Activated CD8-positive, alpha-beta memory T cell treated with anti-CD3 and anti-CD28 coated beads for 24 hours (primary cell): Measurements from ENCODE around the gene IL20.
A peak's percentile ranks its signal among the peaks of the same experiment; 100 is the strongest.

Source experiments
- DNase-seq: peaks from one replicate; pipeline ENCODE4 v3.0.0-alpha.2; 2020

IL20 gene

DNA sequence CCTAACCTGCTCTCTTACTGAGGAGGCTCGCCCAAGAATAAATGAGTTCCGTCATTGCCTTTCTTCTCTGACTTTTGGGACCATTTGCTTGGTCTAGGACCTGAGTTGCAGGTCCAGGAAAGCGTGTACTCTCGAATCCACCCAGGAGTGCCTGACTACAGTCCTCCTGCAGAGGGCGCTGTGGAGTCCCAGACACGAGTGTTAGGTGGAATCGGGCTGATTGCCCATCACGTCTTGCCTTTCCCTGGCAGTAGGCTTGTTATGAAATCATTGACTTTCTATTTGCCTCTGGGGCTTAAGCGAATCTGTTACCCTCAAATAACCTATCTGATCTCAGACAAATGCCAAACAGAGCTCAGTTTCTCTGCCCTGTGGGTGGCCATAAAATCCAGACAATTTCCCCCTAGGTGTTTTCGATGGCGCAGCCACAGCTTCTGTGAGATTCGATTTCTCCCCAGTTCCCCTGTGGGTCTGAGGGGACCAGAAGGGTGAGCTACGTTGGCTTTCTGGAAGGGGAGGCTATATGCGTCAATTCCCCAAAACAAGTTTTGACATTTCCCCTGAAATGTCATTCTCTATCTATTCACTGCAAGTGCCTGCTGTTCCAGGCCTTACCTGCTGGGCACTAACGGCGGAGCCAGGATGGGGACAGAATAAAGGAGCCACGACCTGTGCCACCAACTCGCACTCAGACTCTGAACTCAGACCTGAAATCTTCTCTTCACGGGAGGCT is at the start of gene IL20:
TSS of gene IL20 (plus strand) at position 685 of the 733 bp plus-strand sequence. CDS start 230 bp downstream, outside the sequence.
- DNase-seq, result peak; percentile 95

GRCh38 chr1:206816390-206817287 is 48.8 kb upstream of the IL20 start:
- DNase-seq, result no peak

GRCh38 chr1:206821493-206821892 is 43.9 kb upstream of the IL20 start:
- DNase-seq, result no peak

GRCh38 chr1:206823727-206824126 is 41.7 kb upstream of the IL20 start:
- no peak for DNase-seq

GRCh38 chr1:206824331-206824730 is 41.1 kb upstream of the IL20 start:
- no peak for DNase-seq

GRCh38 chr1:206826394-206826793 is 39.0 kb upstream of the IL20 start:
- no peak for DNase-seq

DNA sequence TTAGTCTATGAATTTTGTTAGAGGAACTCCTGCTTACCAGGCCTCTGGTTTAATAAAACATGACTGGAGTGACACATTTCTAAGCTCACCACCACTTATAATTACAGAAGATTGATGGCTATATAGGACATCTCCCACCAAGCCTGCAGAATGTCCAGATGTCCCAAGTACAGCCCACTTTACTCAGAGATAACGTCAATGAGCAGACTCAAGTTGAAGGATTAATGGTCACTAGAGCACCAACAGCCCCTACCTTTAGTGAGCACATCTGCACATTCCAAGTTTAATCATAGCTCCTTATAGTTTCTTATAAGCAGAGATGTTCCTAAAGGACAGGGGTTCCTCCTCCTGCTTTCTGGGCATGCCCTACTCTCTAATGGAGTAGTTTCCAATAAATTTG is 37.4 kb upstream of the IL20 start:
- DNase-seq, result no peak

- no peak for DNase-seq
These were observed 36.7 kb upstream of the IL20 start for GRCh38 chr1:206828765-206829164.

DNA sequence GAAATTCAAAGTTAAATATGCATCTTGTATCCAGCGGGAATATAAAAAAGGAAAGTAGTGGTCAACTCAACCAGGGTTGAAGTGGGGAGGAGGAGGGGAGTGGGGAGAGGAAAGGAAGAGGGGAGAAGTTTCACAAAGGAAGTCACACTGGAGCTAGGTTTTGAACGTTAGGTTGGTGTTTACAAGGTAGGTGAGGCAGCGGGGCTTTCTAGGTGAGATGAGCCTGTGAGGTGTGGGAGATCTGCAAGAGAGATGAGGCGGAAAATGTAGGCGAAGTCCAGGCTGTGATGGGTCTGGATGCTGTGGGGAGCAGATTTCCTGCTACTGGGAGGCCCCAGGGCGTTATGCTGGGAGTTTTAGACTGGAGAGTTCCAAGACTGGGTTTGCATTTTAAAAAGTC is 36.1 kb upstream of the IL20 start:
- no peak for DNase-seq

DNA sequence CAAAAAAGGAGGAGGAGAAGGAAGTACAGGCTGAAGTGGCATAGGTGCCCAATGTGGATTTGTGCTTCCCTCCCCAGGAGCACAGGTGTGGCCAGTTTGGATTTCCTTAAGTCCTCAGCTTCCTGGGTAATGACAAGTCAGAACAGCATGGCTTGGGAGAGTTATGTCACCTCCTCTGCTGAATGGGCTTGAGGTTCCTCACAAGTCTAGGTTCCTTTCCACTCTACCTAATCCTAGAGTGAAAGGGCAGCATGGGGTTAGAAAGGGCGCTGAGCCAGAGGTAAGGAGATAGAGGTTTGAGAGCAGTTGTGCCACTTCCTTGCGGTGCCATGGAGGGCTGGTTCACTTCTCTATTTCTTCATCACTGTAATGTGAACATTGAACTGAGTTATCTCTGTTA is 35.5 kb upstream of the IL20 start:
- no peak for DNase-seq

DNA sequence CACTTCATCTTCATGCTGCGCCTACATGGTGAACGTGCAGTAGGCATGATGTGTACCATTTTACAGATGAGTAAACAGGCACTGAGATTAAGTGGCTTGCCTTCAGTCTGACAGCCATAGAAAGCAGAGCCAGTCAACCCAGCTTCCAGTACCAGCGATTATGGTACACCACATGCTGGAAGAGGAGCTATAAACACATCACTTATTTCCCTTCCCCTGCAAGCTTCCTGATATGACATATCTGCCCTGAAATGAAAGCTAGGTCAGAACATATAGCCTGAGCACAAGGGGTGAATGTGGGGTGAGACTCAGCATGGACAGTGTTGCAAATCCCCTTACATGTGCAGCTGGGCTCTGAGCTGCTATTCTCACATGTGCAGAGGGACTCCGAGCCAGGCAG is 33.8 kb upstream of the IL20 start:
- DNase-seq, result no peak

- DNase-seq, result no peak
These were observed 33.0 kb upstream of the IL20 start for GRCh38 chr1:206832352-206832880.

GRCh38 chr1:206833106-206833680 is 32.2 kb upstream of the IL20 start:
- DNase-seq, result no peak

DNA sequence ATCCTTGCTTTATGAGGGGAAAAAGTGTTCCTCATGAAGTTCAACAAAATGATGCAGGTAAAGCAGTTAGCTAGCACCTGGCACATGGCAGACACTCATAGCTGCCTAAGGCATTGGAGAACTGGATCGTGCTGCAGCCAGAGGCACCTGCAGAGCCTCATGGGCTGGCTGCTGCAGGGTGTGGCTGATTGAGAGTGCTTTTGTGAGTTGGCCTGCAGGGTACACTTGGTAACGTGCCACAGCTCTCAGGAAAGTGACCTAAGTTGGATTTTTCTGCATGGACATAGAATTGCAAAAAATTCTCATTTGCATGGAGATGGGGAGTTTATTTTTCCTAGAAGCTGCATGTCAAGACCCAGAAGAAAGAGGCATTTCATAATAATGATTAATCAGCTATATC is 31.6 kb upstream of the IL20 start:
- DNase-seq, result no peak

GRCh38 chr1:206834217-206834616 is 31.2 kb upstream of the IL20 start:
- no peak for DNase-seq

- no peak for DNase-seq
These were observed 30.7 kb upstream of the IL20 start for GRCh38 chr1:206834711-206835110.

DNA sequence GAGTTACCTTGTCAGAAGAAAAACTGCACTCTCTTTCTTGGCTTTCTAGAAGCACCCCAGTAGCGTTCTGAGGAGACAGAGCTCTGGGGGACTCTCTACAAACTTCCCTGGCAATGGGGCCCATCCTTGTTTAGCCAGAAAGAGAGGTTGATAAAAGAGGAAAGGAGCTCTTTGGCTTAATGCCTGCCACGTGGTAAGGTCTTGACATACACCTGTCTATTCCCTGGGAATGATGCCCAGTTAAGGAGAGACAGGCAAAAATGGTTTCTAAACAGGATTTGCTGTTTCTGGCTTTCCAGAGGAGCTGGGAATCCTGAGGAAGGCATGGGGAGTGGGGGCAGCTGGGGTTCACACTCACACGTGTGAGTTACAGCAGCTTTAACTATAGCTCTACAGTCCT is 30.2 kb upstream of the IL20 start:
- no peak for DNase-seq

- no peak for DNase-seq
These were observed 29.3 kb upstream of the IL20 start for GRCh38 chr1:206836111-206836510.

DNA sequence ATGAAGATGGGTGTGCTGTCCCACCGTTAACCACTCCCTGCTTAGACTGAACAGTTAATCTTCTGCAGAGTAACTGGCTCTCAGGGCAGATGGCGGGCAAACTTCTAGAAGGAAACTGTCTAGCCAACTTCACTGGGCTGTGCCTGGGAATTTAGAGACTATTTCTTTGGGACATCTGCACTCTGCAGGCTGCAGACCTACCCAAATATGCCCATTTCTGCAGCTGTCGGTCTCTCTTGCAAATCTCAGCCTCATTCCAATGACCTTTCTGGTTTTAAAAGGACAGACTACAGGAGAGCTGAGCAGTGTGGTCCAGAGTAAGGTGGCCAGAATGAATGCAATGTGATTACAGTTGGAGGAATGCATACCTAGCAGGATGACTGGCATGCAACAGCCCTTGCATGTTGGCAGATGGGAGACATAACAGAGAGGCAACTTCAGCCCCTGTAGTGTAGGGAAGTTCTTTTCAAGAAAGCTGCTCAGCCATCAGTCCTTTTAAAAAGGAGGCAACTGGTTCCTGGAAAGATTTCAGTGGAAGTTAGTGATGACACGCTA is 26.3 kb upstream of the IL20 start:
- no peak for DNase-seq

DNA sequence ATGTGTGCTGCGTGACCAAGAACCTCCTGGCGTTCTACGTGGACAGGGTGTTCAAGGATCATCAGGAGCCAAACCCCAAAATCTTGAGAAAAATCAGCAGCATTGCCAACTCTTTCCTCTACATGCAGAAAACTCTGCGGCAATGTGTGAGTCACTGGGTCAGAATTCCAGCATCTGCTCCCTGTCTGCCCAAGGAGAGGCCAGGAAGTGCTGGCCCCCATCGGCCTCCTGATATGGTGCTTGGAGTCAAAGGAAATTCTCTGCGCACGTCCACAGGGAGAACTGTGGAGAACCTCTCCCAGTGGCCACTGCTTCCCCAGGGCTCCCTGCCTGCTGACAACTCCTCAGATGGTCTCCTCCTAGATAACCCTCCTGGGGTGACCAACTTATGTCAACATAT is 25.6 kb upstream of the IL20 start:
- no peak for DNase-seq

DNA sequence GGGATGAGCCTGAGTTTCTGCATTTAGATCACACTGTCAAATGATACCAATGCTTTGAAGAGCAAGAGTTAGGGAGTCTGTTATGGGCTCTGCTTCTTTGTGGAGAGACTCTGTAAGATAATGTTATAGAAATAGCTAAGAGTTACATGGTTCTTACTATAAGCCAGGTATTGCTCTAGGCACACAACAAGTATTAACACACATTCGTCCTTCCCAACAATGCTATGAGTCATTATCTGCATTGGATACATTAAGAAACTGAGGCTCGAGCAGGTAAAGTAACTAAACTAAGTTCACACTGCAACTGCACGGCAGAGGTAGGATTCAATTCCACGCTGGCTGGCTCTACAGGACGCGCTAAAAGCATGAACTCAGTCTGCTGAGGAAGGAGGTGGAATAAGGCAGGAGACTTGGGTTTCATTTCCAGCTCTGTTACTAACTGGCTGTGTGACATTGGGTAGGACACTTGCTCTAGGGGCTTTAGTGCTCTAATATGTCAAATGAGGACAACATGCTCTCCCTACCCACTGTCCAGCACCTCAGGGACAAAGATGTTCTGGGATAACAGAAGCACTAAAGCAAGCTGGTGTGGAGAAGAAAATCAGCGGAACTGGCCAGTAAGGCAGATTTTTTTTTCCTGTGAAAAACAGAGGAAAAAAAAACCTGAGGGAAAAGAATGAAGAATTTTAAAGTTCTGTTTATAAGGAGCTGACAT is 23.7 kb upstream of the IL20 start:
- DNase-seq, result no peak

GRCh38 chr1:206842854-206843253 is 22.6 kb upstream of the IL20 start:
- DNase-seq, result no peak

- no peak for DNase-seq
These were observed 21.8 kb upstream of the IL20 start for GRCh38 chr1:206843626-206844025.
